ENCODE results near the gene DHH.

Gene DHH

GRCh38 chr12:49091056-49091835, 3.4 kb downstream of the DHH start:
- no peak for DNase-seq (ENCODE audit: low read depth, low spot score)
- H3K9ac ChIP-seq (ENCODE audit: insufficient read length): no peak overlapping the region
- TF ChIP-seq EZH2 (IDR thresholded peaks at IDR 0.05) (no peak), POLR2AphosphoS5 (IDR thresholded peaks at IDR 0.05; ENCODE audit: borderline replicate concordance, low read depth, low read length) (no peak), FOXP2 (optimal IDR thresholded peaks at IDR 0.05; ENCODE audit: control extremely low read depth, extremely low read length, insufficient read depth) (no peak)
- H3K36me3 ChIP-seq (ENCODE audit: insufficient read depth, low read length): no peaks in the 10 kb centered on the region
- no peaks in the 10 kb centered on the region for H3K9me3 ChIP-seq (ENCODE audit: low read depth, low read length)
- no peak overlapping the region for H3K27ac ChIP-seq
- H3K4me3 ChIP-seq: no peak overlapping the region

- no peak for DNase-seq (ENCODE audit: low read depth, low spot score)
- Histone ChIP-seq H3K36me3 (ENCODE audit: insufficient read depth, low read length) (no peaks in the 10 kb centered on the region), H3K9me3 (ENCODE audit: low read depth, low read length) (no peaks in the 10 kb centered on the region), H3K4me3 (peak overlapping the region; percentile 74), H3K9ac (ENCODE audit: insufficient read length) (no peak overlapping the region), H3K27ac (no peak overlapping the region)
- TF ChIP-seq EZH2 (IDR thresholded peaks at IDR 0.05) (peak; percentile 94), POLR2AphosphoS5 (IDR thresholded peaks at IDR 0.05; ENCODE audit: borderline replicate concordance, low read depth, low read length) (no peak)
Measured at GRCh38 chr12:49089821-49090773, 4.5 kb downstream of the DHH start.

GRCh38 chr12:49088932-49089330, 5.7 kb downstream of the DHH start:
- Histone ChIP-seq H3K36me3 (ENCODE audit: insufficient read depth, low read length) (no peaks in the 10 kb centered on the region), H3K4me3 (peak overlapping the region; percentile 70; the same call in 1 of the 2 replicates), H3K9me3 (ENCODE audit: low read depth, low read length) (no peaks in the 10 kb centered on the region), H3K27ac (no peak overlapping the region), H3K9ac (ENCODE audit: insufficient read length) (no peak overlapping the region)
- no peak for DNase-seq (ENCODE audit: low read depth, low spot score)
- no peak for TF ChIP-seq FOXP2 (optimal IDR thresholded peaks at IDR 0.05; ENCODE audit: control extremely low read depth, extremely low read length, insufficient read depth)
- TF ChIP-seq EZH2 (IDR thresholded peaks at IDR 0.05): no peak
- TF ChIP-seq POLR2AphosphoS5 (IDR thresholded peaks at IDR 0.05; ENCODE audit: borderline replicate concordance, low read depth, low read length): no peak

GRCh38 chr12:49088150-49088931, 6.3 kb downstream of the DHH start:
- Histone ChIP-seq H3K4me3 (peak overlapping the region; percentile 70), H3K9ac (ENCODE audit: insufficient read length) (no peak overlapping the region), H3K27ac (no peak overlapping the region), H3K9me3 (ENCODE audit: low read depth, low read length) (no peaks in the 10 kb centered on the region), H3K36me3 (ENCODE audit: insufficient read depth, low read length) (no peaks in the 10 kb centered on the region)
- TF ChIP-seq EZH2 (IDR thresholded peaks at IDR 0.05): no peak
- no peak for TF ChIP-seq POLR2AphosphoS5 (IDR thresholded peaks at IDR 0.05; ENCODE audit: borderline replicate concordance, low read depth, low read length)
- peak; percentile 56 for TF ChIP-seq FOXP2 (optimal IDR thresholded peaks at IDR 0.05; ENCODE audit: control extremely low read depth, extremely low read length, insufficient read depth)
- DNase-seq (ENCODE audit: low read depth, low spot score): no peak

GRCh38 chr12:49086116-49086515, 8.5 kb downstream of the DHH start:
- Histone ChIP-seq H3K4me3 (no peak overlapping the region), H3K27ac (no peak overlapping the region), H3K9me3 (ENCODE audit: low read depth, low read length) (no peaks in the 10 kb centered on the region), H3K9ac (ENCODE audit: insufficient read length) (no peak overlapping the region), H3K36me3 (ENCODE audit: insufficient read depth, low read length) (no peaks in the 10 kb centered on the region)
- no peak for TF ChIP-seq FOXP2 (optimal IDR thresholded peaks at IDR 0.05; ENCODE audit: control extremely low read depth, extremely low read length, insufficient read depth)
- no peak for TF ChIP-seq POLR2AphosphoS5 (IDR thresholded peaks at IDR 0.05; ENCODE audit: borderline replicate concordance, low read depth, low read length)
- no peak for TF ChIP-seq EZH2 (IDR thresholded peaks at IDR 0.05)
- DNase-seq (ENCODE audit: low read depth, low spot score): no peak

- DNase-seq (ENCODE audit: low read depth, low spot score): no peak
- Histone ChIP-seq H3K9me3 (ENCODE audit: low read depth, low read length) (no peaks in the 10 kb centered on the region), H3K4me3 (no peak overlapping the region), H3K36me3 (ENCODE audit: insufficient read depth, low read length) (no peaks in the 10 kb centered on the region), H3K27ac (no peak overlapping the region), H3K9ac (ENCODE audit: insufficient read length) (no peak overlapping the region)
- no peak for TF ChIP-seq FOXP2 (optimal IDR thresholded peaks at IDR 0.05; ENCODE audit: control extremely low read depth, extremely low read length, insufficient read depth)
- no peak for TF ChIP-seq POLR2AphosphoS5 (IDR thresholded peaks at IDR 0.05; ENCODE audit: borderline replicate concordance, low read depth, low read length)
- TF ChIP-seq EZH2 (IDR thresholded peaks at IDR 0.05): no peak
Measured at GRCh38 chr12:49084438-49084837, 10.2 kb downstream of the DHH start.

- DNase-seq (ENCODE audit: low read depth, low spot score): no peak
- Histone ChIP-seq H3K27ac (no peak overlapping the region), H3K36me3 (ENCODE audit: insufficient read depth, low read length) (no peaks in the 10 kb centered on the region), H3K9me3 (ENCODE audit: low read depth, low read length) (no peaks in the 10 kb centered on the region), H3K4me3 (no peak overlapping the region), H3K9ac (ENCODE audit: insufficient read length) (no peak overlapping the region)
- TF ChIP-seq POLR2AphosphoS5 (IDR thresholded peaks at IDR 0.05; ENCODE audit: borderline replicate concordance, low read depth, low read length) (no peak), FOXP2 (optimal IDR thresholded peaks at IDR 0.05; ENCODE audit: control extremely low read depth, extremely low read length, insufficient read depth) (no peak), EZH2 (IDR thresholded peaks at IDR 0.05) (no peak)
Measured at GRCh38 chr12:49079793-49080192, 14.8 kb downstream of the DHH start.

- Histone ChIP-seq H3K9ac (ENCODE audit: insufficient read length) (no peak overlapping the region), H3K9me3 (ENCODE audit: low read depth, low read length) (no peaks in the 10 kb centered on the region), H3K36me3 (ENCODE audit: insufficient read depth, low read length) (no peaks in the 10 kb centered on the region), H3K27ac (no peak overlapping the region), H3K4me3 (no peak overlapping the region)
- no peak for TF ChIP-seq FOXP2 (optimal IDR thresholded peaks at IDR 0.05; ENCODE audit: control extremely low read depth, extremely low read length, insufficient read depth)
- no peak for TF ChIP-seq POLR2AphosphoS5 (IDR thresholded peaks at IDR 0.05; ENCODE audit: borderline replicate concordance, low read depth, low read length)
- no peak for TF ChIP-seq EZH2 (IDR thresholded peaks at IDR 0.05)
- DNase-seq (ENCODE audit: low read depth, low spot score): no peak
Measured at GRCh38 chr12:49070971-49071370, 23.6 kb downstream of the DHH start.
